ENCODE measurements around the gene SLC22A23.

The SLC22A23 gene

GRCh38 chr6:3421791-3422434 lies 34.9 kb downstream of the SLC22A23 start:
- DNase-seq = no peak

- DNase-seq = no peak
These were observed 35.7 kb downstream of the SLC22A23 start for GRCh38 chr6:3421143-3421542.

- DNase-seq = no peak
These were observed 37.1 kb downstream of the SLC22A23 start for GRCh38 chr6:3419624-3420272.

- DNase-seq = no peak
These were observed 38.3 kb downstream of the SLC22A23 start for GRCh38 chr6:3418496-3419060.

GRCh38 chr6:3417473-3417872 lies 39.4 kb downstream of the SLC22A23 start:
- DNase-seq = no peak

- DNase-seq = no peak
These were observed 41.4 kb downstream of the SLC22A23 start for GRCh38 chr6:3415490-3415889.

- DNase-seq = no peak
These were observed 41.8 kb downstream of the SLC22A23 start for GRCh38 chr6:3415082-3415453.

GRCh38 chr6:3414327-3415081 lies 42.3 kb downstream of the SLC22A23 start:
- DNase-seq = peak; percentile 6

GRCh38 chr6:3413592-3413991 lies 43.3 kb downstream of the SLC22A23 start:
- DNase-seq = no peak

- no peak for DNase-seq
These were observed 43.9 kb downstream of the SLC22A23 start for GRCh38 chr6:3412779-3413500.

- DNase-seq = no peak
These were observed 44.7 kb downstream of the SLC22A23 start for GRCh38 chr6:3411967-3412778.

- peak; percentile 70 for DNase-seq
These were observed 46.2 kb downstream of the SLC22A23 start for GRCh38 chr6:3410385-3411360.

- DNase-seq = no peak
These were observed 47.0 kb downstream of the SLC22A23 start for GRCh38 chr6:3409699-3410384.

- no peak for DNase-seq
These were observed 48.2 kb downstream of the SLC22A23 start for GRCh38 chr6:3408665-3409064.

- DNase-seq = no peak
These were observed 49.0 kb downstream of the SLC22A23 start for GRCh38 chr6:3407840-3408239.

- no peak for DNase-seq
These were observed 49.7 kb downstream of the SLC22A23 start for GRCh38 chr6:3406891-3407809.

GRCh38 chr6:3406362-3406821 lies 50.5 kb downstream of the SLC22A23 start:
- no peak for DNase-seq

- DNase-seq = no peak
These were observed 51.2 kb downstream of the SLC22A23 start for GRCh38 chr6:3405679-3406078.

- DNase-seq = no peak
These were observed 51.7 kb downstream of the SLC22A23 start for GRCh38 chr6:3405182-3405518.
